Activated CD4-positive, alpha-beta T cell treated with anti-CD3 and anti-CD28 coated beads, Interleukin-2, Interleukin-6, amounts not matched to agents 100 ng/mL and 50 ng/mL, durations not matched to agents 16 hours and 8 hours (primary cell): ENCODE data around the gene PORCN.
"Not testable (repeated sequence)": the region's sequence is repeated elsewhere in the genome, so short reads cannot be mapped to it uniquely, and the experiment has no call there.

Experiments
- DNase-seq: peaks from one replicate; pipeline ENCODE4 v3.0.0-alpha.2; 2020

PORCN gene

GRCh38 chrX:48514126-48514806 lies 5.5 kb downstream of the PORCN start:
- DNase-seq, result no peak

DNA sequence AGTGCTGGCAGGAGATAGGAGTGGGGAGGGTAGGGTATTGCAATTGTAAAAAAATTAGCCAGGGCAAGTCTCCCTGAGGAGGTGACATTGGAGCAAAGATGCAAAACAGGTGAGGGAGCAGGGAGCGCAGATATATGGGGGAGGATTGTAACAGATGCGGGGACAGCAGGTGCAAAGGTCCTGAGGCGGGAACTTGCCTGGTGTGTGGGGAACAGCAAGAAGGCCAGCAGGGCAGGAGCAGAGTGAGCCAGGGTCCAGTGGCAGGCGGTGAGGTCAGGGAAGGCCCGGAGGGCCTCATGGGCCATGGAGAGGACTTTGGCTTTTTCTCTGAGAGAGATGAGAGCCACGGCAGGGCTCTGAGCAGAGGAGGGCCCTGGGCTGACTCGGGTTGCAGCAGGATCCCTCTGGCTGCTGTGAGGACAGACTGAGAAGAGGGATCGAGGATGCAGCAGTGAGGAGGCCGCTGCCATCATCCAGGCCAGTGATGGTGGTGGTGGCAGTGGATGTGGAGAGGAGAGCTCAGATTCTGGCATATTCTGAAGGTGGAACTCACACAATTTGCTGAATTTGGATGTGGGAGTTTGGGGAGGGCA lies 6.2 kb downstream of the PORCN start:
- DNase-seq, result no peak

DNA sequence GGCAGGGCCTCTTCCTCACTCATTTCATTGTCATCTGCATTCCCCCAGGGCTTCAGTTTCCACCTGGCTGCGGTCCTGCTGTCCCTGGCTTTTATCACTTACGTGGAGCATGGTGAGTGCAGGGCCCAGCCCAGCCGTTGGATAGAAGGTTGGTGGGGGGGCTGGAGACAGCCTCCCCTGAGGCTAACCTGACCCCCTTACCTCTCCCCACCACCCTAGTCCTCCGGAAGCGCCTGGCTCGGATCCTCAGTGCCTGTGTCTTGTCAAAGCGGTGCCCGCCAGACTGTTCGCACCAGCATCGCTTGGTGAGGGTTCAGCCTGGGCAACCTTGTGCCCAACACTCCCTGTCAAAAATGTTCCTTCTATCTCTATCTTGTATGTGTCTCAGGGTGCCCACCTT lies 7.0 kb downstream of the PORCN start:
- DNase-seq, result no peak

GRCh38 chrX:48516285-48516684 lies 7.5 kb downstream of the PORCN start:
- no peak for DNase-seq

GRCh38 chrX:48516987-48517386 lies 8.2 kb downstream of the PORCN start:
- DNase-seq, result no peak

- not testable (repeated sequence) for DNase-seq
These were observed 10.7 kb downstream of the PORCN start for GRCh38 chrX:48519481-48519880.

DNA sequence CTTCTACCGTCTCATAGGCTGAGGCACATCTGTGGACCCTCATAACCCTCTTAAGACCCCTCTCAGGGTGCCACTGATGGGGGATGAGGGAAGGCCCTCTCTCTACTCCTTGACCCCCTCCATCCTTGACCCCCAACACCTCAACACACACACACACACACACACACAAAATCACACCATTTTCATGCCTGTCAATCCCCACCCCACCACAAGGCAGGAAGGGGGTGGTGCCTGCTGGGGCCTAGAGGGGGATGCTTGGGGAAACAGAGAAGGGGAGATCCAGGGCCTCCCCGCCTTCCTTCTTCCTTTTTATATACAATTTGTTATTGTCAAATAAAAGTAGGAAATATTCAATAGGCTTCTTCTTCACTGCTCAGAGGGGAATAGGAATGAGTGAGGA lies 11.7 kb downstream of the PORCN start:
- peak; percentile 39 for DNase-seq

DNA sequence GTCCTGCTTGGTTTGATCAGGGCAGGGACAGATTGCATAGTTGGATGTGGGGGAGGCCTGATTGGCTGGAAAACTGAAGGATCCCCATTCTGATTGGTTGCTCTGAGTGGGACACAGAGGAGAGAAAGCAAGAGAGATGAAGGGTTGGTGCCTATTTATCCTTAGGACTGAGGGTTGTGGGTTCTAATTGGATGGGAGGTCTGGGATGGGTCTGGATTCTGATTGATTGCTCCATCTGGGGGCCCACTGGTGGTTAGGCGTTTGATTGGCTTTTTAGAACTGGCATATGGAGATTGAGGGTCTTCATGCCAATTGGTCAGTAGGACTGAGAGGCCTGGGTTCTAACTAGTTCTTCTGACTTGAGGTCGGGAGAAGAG lies 12.2 kb downstream of the PORCN start:
- DNase-seq, result peak; percentile 54

DNA sequence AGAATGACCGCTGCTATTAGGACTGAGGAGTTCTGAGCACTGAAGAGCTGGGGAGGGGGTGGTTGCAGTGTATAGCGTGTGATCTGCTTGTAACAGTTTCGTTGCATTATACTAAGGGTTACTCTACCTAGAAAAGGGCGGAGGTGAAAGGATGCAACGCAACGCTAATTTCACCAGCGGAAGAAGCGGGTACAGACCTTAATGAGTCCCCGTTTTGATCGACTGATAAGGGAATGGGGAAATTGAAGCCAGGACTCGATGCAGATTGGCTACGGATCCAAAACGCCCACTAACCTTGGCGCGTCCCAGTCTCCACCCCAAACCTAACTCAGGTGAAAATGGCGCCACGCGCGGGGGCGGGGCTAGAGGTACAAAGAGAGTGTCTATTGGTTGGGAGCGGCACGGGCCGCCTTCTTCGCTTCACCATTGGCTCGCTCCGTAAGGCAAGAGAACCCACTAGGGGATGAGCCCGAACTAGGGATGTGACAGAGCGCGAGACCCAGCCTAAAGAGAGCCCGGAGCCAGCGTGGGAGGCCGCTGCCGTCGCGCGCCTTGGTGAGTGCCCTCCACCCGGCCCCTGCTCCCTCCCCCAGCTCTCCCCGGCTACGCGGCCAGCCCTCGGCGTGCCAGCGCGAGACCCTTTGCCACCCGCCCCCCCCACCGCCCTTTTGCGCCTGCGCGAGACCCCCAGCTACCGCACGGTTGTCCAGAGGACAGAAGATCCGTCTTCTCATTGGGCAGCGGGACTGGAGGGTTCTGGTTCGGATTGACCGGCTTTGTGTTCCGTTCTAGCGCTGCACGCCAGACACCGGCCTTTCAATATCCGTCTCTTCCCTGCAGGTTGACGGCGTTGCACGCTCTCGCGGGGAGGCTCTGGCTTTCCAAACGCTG lies 12.8 kb downstream of the PORCN start, which contains the start of gene EBP:
TSS of gene EBP (plus strand) at position 456 of the 891 bp plus-strand sequence. CDS start 1,964 bp downstream, outside the sequence.
- peak; percentile 96 for DNase-seq

- no peak for DNase-seq
These were observed 13.5 kb downstream of the PORCN start for GRCh38 chrX:48522291-48522690.

DNA sequence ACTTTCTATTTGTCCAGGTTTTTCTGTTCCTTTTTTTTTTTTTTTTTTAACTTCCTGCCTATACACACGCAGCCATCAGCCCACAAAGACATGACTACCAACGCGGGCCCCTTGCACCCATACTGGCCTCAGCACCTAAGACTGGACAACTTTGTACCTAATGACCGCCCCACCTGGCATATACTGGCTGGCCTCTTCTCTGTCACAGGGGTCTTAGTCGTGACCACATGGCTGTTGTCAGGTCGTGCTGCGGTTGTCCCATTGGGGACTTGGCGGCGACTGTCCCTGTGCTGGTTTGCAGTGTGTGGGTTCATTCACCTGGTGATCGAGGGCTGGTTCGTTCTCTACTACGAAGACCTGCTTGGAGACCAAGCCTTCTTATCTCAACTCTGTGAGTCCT lies 14.9 kb downstream of the PORCN start:
- no peak for DNase-seq

- not testable (repeated sequence) for DNase-seq
These were observed 17.1 kb downstream of the PORCN start for GRCh38 chrX:48525853-48526252.

DNA sequence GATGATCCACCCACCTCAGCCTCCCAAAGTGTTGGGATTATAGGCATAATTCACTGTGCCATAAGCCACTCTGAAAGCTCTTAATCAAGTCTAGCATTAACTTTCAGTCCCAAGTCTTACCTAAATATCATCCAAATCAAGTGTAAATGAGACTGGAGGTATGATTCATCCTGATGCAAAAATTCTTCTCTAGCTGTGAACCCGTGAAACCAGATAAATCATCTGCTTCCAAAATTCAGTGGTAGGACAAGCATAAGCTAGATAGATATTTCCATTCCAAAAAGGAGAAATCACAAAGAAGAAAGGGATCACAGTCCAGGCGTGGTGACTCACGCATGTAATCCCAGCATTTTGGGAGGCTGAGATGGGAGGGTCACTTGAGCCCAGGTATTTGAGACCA lies 21.9 kb downstream of the PORCN start:
- no peak for DNase-seq

DNA sequence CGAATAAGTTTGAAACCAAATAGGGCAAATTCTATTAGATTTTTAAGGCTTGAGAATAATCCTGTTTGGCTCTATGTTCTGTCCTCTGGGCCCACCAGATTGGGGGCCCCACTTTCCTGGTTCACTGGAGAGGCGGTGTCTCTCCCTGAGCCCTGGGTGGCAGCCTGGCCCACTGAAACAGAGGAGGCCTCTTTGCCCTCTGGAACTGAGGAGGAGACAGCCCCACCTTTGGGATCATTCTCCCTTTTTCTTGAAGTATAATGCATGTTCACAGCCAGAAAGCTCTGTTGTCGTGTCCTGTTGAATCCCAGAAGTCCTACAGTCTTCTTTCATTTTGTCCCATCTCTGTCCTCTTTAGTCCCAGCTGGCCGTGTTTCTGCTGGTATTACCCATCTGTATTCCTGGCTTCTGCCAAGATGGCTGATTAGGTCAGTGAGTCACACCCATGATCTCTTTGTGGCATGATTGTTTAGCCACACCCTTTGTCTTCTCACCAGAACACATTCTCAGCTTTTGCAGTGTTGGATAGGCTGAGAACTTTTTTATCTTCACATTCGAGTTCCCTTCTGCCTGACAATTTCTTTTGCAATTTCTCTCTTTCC lies 22.7 kb downstream of the PORCN start:
- peak; percentile 38 for DNase-seq

DNA sequence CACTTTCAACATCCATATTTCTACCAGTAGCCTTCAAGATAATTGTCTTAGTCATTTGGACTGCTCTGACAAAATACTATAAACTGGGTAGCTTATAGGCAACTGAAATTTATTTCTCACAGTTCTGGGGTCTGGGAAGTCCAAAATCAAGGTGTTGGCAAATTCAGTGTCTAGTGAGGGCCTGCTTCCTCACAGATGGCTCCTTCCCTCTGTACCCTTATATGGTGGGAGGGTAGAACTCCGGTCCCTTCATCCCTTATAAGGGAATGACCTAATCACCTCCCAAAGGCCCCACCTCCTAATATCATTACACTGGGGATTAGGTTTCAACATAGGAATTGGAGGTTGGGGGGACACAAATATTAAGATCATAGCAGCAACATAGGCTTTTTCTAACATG lies 23.4 kb downstream of the PORCN start:
- DNase-seq, result no peak

DNA sequence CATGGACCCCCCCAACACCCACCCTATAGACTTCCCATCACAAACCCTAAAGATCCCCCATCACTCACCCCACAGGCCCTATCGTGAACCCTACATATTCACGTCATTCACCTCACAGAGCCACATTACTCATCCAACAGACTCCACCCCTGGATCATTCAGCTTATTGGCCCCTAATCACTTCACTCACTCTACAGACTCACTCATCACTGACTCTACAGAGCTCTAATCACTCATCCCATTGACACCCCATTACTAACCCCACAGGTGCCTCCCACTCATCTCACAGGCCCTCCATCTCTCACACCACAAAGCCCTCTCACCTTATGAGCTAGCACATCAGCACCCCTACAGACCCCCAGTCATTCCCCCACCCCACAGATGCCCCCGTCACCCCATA lies 24.4 kb downstream of the PORCN start:
- DNase-seq, result no peak

DNA sequence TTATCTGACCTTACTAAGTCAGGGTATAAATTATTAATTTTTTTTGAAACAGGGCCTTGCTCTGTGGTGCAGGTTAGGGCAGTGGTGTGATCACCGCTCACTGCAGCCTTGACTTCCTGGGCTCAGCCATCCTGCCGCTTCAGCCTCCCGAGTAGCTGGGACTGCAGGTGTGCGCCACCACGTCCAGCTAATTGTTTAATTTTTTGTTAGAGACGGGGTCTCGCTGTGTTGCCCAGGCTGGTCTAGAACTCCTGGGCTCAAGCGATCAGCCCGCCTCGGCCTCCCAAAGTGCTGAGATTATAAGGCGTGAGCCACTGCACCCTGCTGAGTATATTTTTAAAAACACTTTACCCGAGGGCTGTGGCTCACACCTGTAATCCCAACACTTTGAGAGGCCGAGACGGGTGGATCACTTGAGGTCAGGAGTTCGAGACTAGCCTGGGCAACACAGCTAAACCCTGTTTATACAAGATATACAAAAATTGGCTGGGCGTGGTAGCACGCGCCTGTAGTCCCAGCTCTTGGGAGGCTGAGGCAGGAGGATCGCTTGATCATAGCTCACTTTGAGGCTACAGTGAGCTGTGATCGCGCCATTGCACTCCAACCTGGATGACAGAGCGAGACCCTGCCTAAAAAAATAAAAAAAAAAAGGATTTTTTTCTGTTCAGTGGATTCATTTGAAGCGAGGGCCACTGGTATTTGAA lies 30.0 kb downstream of the PORCN start:
- no peak for DNase-seq

DNA sequence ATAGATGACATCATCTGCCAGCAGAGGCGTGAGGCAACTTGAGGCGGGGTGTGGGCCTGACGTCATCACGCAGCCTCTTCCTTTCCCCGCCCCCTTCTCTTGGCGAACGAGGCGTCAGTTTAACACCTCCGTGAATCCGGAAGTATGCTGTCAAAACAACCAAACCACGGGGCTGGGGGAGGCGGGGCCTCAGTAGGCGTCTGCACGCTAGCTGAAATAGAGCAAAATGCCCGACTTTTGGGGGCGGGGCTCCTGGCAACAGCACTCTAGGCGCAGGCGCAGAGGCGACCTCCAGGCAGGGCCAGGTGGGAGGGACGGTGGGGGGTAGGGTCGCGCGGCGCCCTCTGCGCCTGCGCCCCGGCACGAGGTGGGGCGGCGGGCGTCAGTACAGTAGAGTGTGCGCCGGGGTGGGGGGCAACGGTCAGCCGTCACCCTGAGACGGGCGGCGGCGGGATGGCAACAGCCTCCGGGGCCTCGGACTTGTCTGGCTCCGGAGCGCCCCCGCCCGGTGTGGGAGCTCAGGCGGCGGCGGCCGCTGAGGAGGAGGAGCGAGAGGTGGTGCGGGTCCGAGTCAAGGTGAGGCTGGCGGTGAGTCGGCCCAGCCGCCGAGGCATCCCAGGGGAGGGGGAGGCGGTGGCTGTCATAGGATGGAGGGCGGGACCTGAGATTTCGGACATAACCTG lies 30.7 kb downstream of the PORCN start, which contains the start of gene TBC1D25:
TSS of gene TBC1D25 (plus strand) at position 370 of the 683 bp plus-strand sequence. CDS start at position 454, 84 bp downstream.
- peak; percentile 97 for DNase-seq

GRCh38 chrX:48540028-48540375 lies 31.2 kb downstream of the PORCN start:
- DNase-seq, result peak; percentile 66

DNA sequence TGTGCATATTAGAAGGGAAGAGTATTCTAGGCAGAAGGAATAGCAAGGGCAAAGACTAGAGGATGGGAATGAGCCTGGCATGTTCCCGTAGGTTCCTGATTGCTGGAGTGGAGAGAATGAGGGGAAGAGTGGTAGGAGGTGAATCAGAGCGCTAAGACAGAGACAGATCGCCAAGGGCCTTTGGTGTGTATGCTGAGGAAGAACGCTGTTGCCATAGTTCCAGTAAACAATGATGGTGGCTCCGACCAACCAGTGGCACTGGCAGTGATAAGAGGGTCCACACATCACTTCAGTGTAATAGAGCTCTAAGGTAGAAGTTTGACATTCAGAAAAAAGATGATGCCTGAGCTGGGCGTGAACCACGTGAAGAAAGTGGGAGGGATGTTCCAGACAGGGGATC lies 31.7 kb downstream of the PORCN start:
- DNase-seq, result no peak

- no peak for DNase-seq
These were observed 32.5 kb downstream of the PORCN start for GRCh38 chrX:48541140-48541814.
